ENCODE measurements around the gene MYL3.

Gene MYL3

DNA sequence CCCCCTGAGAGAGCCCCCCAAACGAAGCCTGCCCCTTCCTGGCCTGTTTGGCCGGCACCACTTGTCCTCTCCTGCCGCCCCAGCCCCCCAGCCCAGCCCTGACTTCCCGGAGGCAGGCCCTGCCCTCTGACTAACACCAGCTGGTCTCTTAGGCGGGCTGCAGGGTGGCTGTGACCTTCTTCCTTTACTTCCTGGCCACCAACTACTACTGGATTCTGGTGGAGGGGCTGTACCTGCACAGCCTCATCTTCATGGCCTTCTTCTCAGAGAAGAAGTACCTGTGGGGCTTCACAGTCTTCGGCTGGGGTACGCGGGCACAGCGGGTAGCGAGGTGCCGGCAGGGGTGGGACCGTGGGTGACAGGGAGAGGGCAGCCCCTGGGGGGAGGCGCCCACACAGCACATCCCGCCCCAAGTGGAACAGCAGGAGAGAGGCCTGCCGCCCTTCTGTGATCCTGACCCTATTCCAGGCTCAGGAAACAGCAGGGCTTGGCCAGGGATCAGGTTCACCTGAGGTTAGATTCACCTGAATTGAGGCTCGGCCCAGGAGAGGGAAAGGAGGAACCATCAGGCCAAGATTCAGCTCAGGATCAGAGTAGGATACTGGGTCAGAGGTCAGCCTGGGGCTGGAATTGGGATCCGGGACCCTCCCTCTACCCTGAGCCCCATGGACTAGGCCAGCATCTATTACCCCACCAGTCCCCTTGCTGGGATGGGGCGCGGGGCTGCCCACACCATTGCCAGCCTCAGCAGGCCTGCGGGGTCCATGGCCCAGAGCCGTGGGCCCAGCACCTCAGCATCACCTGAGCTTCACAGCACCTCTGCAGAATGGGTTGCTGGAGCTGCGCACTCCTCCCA is 36.1 kb upstream of the MYL3 start:
- no peak for DNase-seq

DNA sequence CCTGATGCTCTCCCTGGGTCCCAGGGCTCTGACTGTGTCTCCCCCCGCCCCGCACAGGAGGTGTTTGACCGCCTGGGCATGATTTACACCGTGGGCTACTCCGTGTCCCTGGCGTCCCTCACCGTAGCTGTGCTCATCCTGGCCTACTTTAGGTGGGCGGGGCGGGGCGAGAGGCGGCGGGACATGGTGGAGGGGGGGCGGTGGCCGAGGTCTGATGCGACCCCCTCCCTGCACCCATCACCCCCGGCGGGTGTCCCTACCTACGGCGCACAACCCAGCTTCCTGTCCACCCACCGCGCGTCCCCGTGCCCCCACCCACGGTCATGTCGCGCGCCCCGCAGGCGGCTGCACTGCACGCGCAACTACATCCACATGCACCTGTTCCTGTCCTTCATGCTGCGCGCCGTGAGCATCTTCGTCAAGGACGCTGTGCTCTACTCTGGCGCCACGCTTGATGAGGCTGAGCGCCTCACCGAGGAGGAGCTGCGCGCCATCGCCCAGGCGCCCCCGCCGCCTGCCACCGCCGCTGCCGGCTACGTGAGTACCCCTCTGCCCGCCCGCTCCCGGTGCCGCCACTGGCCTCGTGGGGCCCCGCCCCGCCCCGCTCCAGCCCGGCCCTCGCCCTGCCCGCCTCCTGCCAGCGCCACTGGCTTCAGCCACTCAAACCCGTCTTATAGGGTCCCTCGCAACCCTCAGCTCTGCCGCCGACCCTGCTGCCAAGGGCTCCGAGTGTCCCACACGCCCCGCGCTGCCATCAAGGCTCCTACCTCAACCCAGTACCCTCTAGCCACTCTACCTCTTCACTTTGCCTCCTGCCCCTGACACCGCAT is 35.3 kb upstream of the MYL3 start:
- DNase-seq: no peak

DNA sequence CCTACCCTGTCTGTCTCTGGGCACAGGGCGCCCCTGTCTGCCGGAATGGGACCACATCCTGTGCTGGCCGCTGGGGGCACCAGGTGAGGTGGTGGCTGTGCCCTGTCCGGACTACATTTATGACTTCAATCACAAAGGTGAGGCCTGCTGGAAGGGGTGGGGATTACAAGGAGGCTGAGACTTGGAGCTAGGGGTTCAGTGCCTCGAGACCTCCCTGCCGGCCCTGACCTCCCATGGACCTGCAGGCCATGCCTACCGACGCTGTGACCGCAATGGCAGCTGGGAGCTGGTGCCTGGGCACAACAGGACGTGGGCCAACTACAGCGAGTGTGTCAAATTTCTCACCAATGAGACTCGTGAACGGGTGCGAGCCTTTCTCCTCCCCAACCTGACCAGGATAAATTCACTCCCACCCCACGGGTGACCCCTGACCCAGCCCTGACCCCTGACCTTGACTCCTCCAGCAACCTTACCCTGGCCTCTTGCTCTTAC is 34.6 kb upstream of the MYL3 start:
- DNase-seq: no peak

DNA sequence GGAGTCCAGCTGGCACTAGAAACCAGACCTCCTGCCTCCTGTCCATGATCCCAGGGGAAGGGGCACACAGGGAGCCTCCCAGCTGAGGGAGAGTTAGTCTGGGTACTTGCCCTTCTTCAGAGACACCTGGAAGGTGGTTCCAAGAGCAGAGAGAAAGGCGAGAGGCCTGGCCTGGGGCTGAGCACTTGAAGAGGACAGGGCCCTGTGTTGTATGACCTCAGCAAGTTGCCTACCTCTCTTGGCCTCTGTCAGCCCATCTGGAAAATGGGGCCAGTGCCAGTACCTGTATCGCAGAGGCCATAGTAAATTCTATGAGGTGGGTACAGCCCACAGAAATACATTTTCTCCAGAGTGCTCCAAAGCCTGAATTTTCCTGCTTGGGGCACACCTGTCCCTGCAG is 33.8 kb upstream of the MYL3 start:
- no peak for DNase-seq

DNA sequence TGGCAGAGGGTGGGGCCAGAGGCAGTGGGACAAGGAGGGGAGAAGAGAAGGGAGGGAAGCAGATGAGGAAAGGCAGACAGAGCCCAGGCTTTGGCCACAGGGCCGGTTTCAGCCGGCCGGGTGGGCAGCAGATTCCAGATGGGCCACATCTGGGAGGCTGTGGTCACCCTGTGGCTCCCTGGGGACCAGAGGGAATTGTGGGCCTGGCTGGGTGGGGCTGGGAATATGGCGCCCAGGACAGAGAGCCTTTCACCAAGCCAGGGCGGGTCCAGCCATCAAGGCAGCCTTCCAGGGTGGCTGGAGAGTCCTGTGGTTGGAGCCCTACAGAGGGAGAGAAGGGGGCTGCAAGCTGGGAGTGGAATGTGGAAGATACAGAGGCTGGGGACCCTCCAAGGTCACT is 33.1 kb upstream of the MYL3 start:
- DNase-seq: no peak

DNA sequence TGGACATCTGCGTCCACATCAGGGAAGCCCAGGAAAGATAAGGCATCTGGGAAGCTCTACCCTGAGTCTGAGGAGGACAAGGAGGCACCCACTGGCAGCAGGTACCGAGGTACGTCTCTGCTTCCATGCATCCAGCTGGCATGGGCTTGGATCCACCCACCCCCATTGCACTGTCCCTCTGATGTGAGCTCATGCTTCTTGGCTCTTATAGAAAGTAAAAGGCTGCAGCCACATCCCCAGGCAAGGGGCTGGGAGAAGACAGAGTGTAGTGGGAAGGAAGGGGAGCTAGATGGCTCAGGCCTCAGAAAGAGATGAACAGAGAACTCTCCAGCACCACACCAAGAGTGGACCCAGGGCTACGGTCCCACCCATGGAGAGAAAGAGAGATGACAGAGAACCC is 32.5 kb upstream of the MYL3 start:
- DNase-seq: no peak

DNA sequence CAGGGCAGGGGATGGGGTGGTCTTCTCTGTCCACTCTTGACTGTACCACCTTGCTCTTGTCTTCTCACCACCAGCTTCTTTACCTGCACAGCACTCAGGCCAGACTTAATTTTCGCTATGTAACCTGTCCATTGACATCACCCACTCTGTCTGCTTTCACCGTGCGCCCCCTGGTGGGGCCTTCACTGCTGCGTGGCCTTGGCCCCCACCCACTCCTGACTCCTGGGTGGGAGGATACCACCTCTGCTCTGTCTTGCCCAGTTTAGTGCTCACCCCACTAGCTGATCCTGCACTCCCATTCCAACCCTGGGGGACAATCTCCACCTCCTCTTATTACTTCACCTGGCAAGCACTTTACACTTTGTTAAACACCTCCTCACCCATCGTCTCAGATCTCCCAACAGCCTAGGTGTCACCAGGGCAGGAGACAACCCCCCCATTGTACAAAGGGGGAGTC is 32.0 kb upstream of the MYL3 start:
- DNase-seq: no peak

DNA sequence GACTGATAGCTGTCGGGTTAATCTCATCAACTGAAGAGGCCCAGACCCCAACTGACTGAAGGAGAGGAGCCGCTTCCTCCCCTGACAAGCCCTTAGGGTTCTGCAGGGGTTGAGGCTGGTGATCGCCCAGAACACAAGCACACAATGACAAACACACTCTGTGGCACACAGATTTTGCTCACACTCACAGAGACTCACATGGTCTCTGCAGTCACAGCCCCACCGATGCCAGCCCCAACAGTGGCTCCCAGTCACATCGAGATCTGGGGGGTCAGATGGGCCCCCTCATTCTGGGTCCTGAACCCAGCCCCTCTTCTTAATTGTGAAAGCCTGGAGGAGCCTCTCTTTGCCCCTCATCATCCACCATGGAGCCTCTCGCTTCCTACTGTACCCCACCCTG is 31.0 kb upstream of the MYL3 start:
- DNase-seq: no peak

DNA sequence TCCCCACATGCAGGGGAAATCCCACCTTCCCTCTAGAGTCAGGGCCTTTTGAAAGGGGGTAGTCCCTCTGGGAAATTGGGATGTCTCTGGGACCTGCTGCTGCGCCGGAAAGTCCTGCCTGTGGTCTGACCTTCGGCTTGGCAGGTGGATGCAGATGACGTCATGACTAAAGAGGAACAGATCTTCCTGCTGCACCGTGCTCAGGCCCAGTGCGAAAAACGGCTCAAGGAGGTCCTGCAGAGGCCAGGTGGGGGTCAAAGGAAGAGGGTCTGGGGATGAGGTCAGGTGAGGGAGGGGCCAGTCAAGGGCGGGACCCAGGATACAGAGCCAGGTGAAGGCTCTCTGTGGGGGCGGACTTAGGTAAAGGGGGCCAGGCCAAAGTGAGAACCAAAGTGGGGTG is 30.5 kb upstream of the MYL3 start:
- DNase-seq: no peak

DNA sequence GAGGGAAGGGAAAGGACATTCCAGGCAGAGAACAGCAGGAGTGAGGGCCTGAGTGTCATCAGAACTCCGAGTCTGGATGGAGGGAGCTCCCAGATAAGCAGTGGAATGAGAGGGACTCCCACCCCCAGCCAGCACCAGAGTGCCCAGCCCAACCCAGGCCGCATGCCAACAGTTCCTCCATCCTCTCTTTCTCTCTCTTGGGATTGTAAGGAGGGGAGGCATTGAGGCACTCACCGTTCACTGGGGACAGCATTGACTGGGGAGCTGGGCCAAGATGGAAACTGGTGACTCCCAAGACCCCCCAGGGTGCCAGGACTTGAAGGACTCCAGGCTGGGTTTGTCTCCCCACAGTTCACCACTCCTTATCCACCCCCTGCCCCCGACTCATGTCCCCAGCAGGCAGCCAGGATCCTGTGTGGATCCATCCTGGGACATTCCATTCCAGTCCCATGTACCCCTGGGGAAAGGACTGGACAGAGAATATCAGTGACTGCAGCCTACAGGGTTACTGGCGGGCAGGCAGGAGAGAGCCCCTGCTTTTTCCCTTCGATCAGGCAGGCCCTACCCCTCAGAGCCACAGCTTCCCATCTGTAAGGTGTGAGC is 30.0 kb upstream of the MYL3 start:
- DNase-seq: no peak

DNA sequence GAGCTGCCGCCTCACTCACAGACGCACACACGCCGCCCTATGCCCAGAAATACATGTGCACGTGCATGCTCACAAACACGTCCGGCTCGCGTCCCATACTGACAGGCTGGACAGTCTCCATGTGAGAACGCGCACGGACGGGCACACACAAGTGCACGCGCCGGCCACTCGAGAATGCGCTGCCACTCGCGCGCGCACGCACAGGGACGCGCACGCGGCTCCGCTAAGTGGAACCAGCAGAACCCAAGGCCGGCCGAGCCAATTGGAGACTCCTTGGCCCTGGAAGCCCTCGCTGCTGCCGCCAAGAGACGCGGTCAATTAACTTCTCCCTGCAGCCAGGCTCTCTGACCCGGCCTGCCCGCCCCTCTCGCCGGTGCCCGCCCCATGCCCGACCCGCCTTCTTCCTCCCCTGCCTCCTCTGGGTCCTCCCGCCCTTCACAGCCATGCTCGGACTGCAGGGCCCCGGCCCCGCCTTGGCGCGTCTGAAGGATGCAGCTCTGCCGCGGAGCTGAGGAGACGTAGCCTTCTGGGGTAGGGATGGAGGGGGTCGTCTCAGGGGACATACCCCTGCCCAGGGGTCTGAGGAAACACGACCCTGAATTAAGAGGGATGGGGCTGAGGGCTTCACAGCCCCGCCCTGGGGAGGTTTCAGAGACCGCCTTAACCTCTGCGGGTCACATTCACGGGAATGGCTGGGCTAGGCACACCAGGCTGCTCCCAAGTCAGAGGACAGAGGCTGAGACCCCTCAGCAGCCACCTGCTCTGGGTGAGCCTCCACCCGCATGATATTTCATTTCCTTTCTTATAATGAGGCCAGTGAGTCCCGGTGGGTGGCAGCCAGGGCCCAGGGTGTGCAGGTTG is 29.3 kb upstream of the MYL3 start:
- DNase-seq: no peak

DNA sequence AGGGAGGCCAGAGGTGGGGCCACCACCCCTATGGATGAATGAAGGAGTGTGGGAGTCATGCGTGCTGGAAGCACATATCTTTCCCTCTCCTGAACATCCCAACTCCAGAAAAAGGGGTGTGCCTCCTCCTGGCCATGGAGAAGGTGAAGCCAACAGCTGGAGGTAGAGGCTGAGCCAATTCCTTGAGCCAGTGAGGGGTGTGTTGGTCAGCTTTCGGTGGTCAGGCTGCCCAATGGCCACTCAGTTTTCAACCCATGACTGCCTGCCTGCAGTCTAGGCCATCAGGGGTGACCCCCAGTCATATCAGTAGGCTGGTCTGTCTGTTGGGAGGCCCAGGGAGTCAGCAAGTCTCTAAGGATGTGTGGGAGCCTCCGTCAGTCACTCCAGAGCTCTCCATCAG is 27.9 kb upstream of the MYL3 start:
- no peak for DNase-seq

DNA sequence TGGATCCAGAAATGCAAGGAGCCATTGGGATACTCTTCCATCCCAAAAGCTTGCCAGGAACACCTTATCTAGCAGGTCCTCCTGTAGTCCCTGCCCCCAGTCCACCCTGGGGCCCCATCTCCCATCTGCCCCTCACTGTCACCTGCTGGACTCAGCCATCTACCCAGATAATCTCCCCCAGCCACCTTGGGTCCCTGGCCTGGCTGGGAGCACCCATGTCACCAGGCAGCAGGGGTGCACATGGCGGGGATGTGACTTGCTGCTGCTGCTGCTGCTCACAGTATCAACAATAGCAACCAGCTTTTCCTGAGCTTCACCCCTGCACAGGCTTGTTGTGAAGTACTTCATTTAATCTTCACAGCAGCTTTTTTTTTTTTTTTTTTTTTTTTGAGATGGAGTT is 26.9 kb upstream of the MYL3 start:
- no peak for DNase-seq

DNA sequence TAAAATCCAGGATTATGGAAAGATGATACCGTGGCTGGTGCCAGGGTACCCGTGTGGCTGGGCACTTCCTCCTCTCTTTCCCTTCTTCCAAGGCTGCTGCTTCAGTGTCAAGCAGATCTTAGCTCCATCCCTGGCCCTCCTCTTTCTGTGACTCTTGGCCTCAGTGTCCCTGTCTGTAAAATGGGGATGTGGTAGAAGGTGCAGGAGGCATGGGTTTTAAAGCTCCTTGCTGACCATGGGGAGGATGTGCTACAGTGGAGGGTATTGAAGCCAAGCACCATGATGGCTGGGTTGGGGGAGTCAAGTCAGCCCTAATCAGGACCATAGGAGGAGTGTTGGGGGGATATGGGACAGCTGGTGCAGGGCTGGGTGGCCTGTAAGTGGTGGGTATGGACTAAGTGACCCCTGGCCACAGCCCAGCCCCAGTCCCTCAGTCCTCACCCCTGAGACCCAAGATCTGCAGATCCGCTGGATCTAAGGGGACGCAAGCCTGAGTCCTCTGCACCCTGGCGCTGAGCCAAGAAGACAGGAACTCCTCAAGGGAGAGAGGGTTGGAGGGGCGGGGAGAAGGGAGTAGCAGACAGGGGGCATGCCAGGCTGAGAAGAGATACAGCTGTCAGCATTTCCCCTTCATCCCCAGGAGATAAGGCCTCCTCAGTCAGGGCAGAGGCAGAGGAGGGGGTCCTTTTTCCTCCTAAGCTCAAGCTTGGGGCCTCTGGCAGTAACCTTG is 26.3 kb upstream of the MYL3 start:
- no peak for DNase-seq

DNA sequence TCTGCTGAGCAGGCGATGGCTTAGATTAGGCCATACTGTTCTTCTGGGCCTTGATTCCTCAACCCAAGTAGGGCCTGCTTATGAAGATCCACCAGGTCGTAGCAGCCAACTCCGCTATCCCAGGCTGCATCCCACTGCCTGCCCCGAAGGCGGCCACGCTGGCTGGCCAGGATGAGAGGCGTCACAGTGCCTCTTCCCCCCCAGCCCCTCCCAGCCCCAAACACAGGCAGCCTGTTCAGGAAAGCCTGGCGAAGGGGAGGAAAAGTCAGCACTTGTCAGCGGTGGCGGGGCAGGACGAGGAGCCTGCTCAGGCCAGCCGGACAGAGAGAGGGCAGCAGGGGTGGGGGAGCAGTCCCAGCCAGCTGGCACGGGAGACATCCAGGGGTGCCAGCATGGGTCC is 25.5 kb upstream of the MYL3 start:
- no peak for DNase-seq

DNA sequence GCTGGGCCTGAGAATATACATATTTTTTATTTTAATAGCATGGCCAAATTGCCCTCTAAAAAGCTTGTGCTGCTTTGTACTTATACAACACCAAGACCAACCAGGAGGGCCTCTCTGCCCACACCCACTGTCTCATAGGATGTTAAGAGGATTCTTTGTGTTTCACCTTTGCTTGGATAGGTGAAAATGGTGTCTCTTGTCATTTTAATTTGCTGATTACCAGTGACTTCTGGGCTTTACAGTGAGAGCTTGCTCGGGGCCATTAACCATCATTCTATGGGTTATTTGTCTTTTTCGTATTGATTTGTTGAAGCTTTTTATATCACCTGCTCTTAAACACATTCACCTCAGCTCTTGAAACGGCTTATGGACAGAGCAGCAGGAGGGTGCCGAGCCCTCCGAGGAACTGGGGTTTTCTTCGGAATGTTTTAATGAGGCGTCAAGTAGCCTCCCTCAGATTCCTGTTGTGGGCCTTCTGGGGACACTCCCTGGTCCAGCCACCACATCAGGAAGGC is 24.8 kb upstream of the MYL3 start:
- no peak for DNase-seq

DNA sequence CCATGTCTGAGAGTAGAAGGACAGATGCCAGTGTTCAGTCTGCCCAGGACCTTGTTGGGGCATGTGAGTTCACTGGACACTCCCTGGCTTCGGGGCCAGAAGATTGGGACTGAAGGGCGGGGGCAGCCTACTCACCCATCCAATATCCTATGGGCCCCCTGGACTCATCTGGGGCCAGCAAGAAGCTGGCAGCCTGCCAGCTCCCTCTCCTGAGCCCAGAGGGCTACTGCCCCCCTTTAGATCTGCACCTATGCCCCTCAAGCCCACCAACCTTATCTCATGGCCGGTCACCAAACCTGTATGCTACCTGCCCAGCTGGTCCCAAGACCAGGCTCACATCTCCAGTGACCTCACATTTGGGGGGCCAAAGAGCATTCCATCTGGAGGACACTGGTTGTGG is 22.4 kb upstream of the MYL3 start:
- no peak for DNase-seq

DNA sequence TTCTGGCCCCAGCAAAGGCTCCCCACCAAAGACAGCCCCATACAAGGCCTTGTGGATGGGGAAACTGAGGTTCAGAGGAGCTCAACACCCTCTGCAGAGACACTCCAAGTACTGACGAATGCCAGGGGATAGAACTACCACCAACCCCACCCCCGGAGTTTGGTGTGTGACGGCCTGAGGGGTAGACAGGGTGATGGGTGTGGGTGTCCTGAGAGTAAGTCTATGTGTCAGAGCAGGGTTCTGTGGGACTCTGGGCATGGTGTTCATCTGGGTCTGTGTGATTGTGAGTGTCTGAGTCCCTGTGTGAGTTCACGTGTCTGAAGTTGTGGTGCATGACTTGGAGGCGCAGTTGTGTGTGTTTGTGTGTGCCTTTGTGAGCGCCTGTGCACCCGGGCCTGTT is 21.7 kb upstream of the MYL3 start:
- DNase-seq: no peak

DNA sequence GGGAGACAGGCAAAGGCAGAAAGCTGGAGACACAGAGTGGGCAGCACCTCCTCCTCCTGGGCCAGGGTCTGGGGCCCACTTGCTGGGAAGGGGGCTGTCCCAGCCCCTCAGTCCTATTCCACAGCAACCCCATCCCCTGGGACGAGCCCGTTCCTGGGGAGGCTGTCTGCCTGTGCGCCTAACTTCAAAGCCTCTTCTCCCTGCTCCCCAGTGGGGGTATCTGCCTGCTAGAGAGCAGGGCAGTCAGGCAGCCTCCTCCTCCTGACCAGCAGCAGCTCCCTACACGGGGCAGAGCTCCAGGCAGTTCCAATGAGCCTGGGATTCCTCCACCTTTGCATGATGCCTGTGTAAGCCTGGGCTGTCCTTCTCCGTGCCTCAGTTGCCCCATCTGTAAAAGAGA is 21.2 kb upstream of the MYL3 start:
- no peak for DNase-seq

DNA sequence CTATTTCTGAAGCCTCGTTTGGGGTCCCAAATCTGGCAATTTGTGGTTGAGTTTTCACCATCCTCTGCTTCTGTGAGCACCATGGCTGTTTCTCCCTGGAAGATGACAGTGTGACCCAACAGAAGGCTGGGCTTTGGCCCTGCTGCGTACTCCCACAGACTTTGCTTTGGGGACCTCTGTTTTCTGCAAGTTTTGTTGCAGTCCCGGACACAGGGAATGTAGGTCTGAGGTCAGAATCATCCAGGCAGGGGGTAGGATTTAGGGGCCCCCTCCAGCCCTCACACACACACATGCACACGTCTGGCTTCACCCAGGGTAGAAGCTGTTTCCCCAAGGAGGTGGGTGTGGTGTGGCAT is 20.6 kb upstream of the MYL3 start:
- no peak for DNase-seq

DNA sequence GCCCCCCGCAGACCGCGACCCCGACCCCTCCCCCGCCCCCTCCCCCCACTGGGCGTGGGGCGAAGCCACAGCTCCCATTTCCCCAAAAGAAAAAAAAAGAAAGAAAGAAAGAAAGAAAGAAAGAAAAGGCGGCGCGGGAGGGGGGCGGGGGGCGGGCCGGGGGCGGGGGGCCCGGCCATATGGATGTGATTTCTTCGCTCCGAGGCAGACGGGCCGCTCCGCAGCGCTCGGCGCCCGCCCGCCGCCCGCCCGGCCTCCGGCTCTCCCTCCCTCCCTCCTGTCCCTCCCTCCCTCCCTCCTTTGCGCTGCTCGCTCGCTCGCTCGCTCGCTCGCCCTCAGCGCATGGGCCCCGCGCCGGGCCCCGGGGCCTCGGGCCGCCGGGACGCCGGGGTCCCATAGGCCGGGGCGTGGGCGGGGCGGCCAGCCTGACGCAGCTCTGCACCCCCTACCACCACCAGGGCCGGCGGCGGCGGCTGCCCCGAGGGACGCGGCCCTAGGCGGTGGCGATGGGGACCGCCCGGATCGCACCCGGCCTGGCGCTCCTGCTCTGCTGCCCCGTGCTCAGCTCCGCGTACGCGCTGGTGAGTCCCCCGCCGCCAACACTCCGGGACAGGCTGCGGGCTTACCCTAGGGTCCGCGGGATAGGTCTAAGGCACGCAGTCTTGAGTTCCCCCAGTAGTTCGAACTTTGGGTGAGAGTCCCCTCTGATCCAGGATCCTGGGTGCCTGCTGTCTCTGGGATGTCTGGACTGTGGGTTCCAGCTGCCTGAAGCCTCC is 20.0 kb upstream of the MYL3 start:
- DNase-seq: no peak

All from NCI-H2171 (cell line).